ENCODE results near the gene PCDH8.

GRCh38 chr13:52833296-52833875 lies 15.1 kb downstream of the PCDH8 start:
- TF ChIP-seq MAX (IDR thresholded peaks at IDR 0.05), result no peak
- no peak for TF ChIP-seq ZFP41 (CRISPR knock-in tag; IDR thresholded peaks at IDR 0.05; ENCODE audit: borderline replicate concordance)
- TF ChIP-seq ZFP36 (IDR thresholded peaks at IDR 0.05; ENCODE audit: borderline replicate concordance, low read depth, low read length, partially characterized antibody), result no peak
- TF ChIP-seq POLR2G (IDR thresholded peaks at IDR 0.05; ENCODE audit: low read depth, low read length), result no peak
- no peak for TF ChIP-seq CTCF (CRISPR knock-in tag; IDR thresholded peaks at IDR 0.05)
- no peak for TF ChIP-seq NFE2L1 (CRISPR knock-in tag; IDR thresholded peaks at IDR 0.05; ENCODE audit: borderline replicate concordance)
- TF ChIP-seq BCLAF1 (IDR thresholded peaks at IDR 0.05), result no peak
- no peak for TF ChIP-seq ZNF766 (CRISPR knock-in tag; IDR thresholded peaks at IDR 0.05; ENCODE audit: borderline replicate concordance)
- TF ChIP-seq JUND (CRISPR knock-in tag; IDR thresholded peaks at IDR 0.05), result no peak
- no peak for TF ChIP-seq RFX1 (IDR thresholded peaks at IDR 0.05)
- TF ChIP-seq SETDB1 (CRISPR knock-in tag; IDR thresholded peaks at IDR 0.05; ENCODE audit: borderline replicate concordance), result no peak
